Measurements from ENCODE around the gene PPP1CA.

PPP1CA gene

DNA sequence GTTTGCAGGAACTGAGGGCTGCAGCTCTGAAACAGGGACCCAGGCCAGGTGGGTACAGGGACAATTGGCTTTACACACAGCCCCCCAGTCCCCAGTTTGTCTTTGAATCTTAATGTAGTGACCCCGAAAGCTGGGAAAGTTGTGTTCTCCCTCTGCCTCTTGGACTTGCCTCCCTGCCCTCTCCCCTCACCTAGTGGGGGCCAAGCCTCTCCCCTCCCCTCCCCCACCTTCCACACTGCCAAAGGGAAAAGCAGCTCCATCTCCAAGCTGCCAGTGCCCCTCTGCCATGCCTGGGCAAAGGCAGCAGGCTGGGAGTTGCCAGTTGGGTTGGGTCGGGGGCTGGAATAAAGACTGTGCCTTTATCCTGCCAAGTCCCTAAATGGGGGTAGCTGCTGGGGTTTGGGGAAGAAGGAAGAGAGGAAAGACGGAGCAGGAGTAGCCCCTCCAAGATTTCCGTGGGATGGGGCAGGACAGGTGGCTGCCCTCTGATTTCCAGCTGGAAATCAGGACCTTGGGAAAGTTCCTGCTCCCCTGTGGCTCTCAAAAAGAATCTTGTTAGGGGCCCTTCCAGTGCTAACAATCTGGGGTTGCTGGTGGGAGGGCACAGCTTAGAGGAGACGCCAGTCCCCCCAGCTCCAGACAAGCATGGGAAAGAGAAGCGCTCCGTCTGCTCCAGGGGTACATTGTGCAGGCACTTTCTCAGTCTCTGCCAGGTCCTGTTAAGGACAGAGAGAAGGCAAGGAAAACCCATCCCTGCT, 25.4 kb downstream of the PPP1CA start:
- Histone ChIP-seq H3K27ac (ENCODE audit: low read length) (no peak overlapping the region), H4K20me1 (ENCODE audit: insufficient read depth, low read length) (peaks cover 2% of the 10 kb centered on the region; the same call in 1 of the 2 replicates), H3K9ac (ENCODE audit: low read length) (no peak overlapping the region), H3K79me2 (ENCODE audit: low read length) (peaks cover 19% of the 10 kb centered on the region), H3K27me3 (ENCODE audit: low read depth, low read length) (peaks cover 18% of the 10 kb centered on the region), H3K36me3 (replicated peaks; ENCODE audit: low read depth, low read length) (no peaks in the 10 kb centered on the region), H2AFZ (ENCODE audit: low read depth, low read length) (no peak overlapping the region), H3K4me1 (ENCODE audit: low read length) (peaks cover 34% of the 10 kb centered on the region), H3K4me3 (ENCODE audit: low read length) (no peak overlapping the region), H3K9me3 (ENCODE audit: insufficient read depth, low read length) (no peaks in the 10 kb centered on the region), H3K4me2 (ENCODE audit: low read length) (no peak overlapping the region)
- no peak for TF ChIP-seq EZH2phosphoT487 (IDR thresholded peaks at IDR 0.05; ENCODE audit: low read depth)
- TF ChIP-seq, protein P1, sequence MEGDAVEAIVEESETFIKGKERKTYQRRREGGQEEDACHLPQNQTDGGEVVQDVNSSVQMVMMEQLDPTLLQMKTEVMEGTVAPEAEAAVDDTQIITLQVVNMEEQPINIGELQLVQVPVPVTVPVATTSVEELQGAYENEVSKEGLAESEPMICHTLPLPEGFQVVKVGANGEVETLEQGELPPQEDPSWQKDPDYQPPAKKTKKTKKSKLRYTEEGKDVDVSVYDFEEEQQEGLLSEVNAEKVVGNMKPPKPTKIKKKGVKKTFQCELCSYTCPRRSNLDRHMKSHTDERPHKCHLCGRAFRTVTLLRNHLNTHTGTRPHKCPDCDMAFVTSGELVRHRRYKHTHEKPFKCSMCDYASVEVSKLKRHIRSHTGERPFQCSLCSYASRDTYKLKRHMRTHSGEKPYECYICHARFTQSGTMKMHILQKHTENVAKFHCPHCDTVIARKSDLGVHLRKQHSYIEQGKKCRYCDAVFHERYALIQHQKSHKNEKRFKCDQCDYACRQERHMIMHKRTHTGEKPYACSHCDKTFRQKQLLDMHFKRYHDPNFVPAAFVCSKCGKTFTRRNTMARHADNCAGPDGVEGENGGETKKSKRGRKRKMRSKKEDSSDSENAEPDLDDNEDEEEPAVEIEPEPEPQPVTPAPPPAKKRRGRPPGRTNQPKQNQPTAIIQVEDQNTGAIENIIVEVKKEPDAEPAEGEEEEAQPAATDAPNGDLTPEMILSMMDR (IDR thresholded peaks at IDR 0.05; ENCODE audit: low read depth, low read length): no peak

DNA sequence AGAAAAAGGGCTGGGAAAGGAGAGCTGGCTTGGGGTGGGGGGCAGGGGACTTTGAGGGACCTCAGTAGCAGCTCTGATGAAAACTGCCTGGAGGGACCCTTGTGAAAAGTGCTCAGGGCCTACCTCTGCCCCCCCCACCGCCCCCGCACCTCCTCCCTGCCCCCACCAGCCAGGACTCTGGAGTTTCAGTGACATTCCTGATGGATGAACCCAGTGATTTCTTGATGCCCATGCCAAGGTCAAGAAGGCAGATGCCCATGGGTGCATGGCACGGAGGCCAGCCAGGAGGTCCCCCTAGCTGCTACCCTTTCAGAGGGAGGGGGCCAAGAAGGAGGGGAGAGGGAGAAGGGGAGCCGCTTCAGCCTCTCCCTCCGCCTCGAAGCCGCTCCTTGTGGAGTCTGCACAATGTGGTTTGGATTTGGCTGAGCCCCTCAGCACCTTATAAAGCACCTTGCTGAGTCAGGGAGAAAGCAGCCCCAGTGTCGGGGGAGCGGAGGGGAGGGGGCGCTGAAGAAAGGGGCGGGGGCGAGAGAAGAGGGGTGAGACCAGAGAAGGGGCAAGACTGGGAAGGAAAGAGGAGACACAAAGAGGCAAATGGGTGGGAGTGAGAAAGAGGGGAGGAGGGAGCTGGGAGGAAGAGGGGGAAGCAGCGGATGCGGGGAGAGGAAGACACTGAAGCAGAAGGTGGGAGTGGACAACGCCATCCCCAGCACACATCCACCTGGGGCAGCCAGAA, 26.2 kb downstream of the PPP1CA start:
- no peak overlapping the region for H3K4me2 ChIP-seq (ENCODE audit: low read length)
- H3K9ac ChIP-seq (ENCODE audit: low read length): no peak overlapping the region
- peaks cover 9% of the 10 kb centered on the region; the same call in 1 of the 2 replicates for H4K20me1 ChIP-seq (ENCODE audit: insufficient read depth, low read length)
- TF ChIP-seq, protein P1 (IDR thresholded peaks at IDR 0.05; ENCODE audit: low read depth, low read length): no peak
- TF ChIP-seq EZH2phosphoT487 (IDR thresholded peaks at IDR 0.05; ENCODE audit: low read depth): no peak
- H3K4me3 ChIP-seq (ENCODE audit: low read length): no peak overlapping the region
- H3K79me2 ChIP-seq (ENCODE audit: low read length): peaks cover 27% of the 10 kb centered on the region
- H3K27ac ChIP-seq (ENCODE audit: low read length): no peak overlapping the region
- H2AFZ ChIP-seq (ENCODE audit: low read depth, low read length): no peak overlapping the region
- H3K27me3 ChIP-seq (ENCODE audit: low read depth, low read length): peaks cover 18% of the 10 kb centered on the region
- H3K36me3 ChIP-seq (replicated peaks; ENCODE audit: low read depth, low read length): no peaks in the 10 kb centered on the region
- peaks cover 30% of the 10 kb centered on the region for H3K4me1 ChIP-seq (ENCODE audit: low read length)
- H3K9me3 ChIP-seq (ENCODE audit: insufficient read depth, low read length): no peaks in the 10 kb centered on the region

DNA sequence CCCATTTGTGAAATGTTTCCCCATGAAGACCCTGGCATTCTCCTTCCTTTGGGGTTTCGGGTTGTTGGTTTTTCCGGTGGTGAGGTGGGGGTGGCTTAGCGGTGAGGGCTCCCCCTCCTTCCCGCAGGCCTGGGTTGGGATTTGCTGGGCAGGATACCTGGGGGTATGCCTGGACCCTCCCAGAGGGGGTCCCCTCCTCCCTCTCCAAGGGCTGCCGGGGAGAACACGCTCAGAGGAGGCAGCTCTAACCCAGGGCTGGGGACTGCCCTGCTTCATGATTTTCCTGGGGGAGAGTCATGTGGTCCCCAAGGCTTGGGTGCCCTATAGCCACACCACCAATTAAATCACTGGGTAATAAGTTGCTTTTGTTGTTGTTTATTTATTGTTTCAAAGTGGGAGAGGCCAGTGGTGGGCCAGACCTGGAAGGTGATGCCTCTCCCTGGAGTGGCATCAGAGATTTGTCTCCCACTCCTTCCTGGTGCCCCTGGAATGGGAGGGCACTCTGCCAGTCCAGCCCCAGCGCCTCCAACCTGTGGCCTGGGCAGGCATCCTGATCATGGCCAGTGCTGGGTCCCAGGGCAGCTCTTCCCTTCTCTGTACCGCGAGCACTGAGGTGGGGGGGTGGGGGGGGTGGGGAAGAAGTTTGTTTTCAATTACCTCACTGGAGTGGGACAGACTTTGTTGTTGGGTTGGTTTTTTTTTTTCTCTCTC, 26.9 kb downstream of the PPP1CA start:
- no peaks in the 10 kb centered on the region for H3K9me3 ChIP-seq (ENCODE audit: insufficient read depth, low read length)
- H3K4me1 ChIP-seq (ENCODE audit: low read length): peaks cover 29% of the 10 kb centered on the region
- H3K27ac ChIP-seq (ENCODE audit: low read length): peak overlapping the region; percentile 69; the same call in 1 of the 2 replicates
- peaks cover 18% of the 10 kb centered on the region for H3K27me3 ChIP-seq (ENCODE audit: low read depth, low read length)
- H3K79me2 ChIP-seq (ENCODE audit: low read length): peaks cover 27% of the 10 kb centered on the region
- no peak for TF ChIP-seq EZH2phosphoT487 (IDR thresholded peaks at IDR 0.05; ENCODE audit: low read depth)
- TF ChIP-seq, protein P1 (IDR thresholded peaks at IDR 0.05; ENCODE audit: low read depth, low read length): no peak
- no peaks in the 10 kb centered on the region for H3K36me3 ChIP-seq (replicated peaks; ENCODE audit: low read depth, low read length)
- H2AFZ ChIP-seq (ENCODE audit: low read depth, low read length): peak overlapping the region; percentile 30; the same call in 1 of the 2 replicates
- peaks cover 10% of the 10 kb centered on the region; the same call in 1 of the 2 replicates for H4K20me1 ChIP-seq (ENCODE audit: insufficient read depth, low read length)
- H3K9ac ChIP-seq (ENCODE audit: low read length): peak overlapping the region; percentile 97
- H3K4me3 ChIP-seq (ENCODE audit: low read length): peak overlapping the region; percentile 92
- peak overlapping the region; percentile 99 for H3K4me2 ChIP-seq (ENCODE audit: low read length)

Data from OCI-LY3 (cell line).